Measurements from ENCODE around the gene FAM50B. TPM values are rescaled to one million over a fixed set of nuclear protein-coding genes. Genes with fewer than 3 reads are reported as not detected.

FAM50B gene
- total RNA-seq, 1 donor from 2014 or later, result 3.6 TPM

GRCh38 chr6:3855866-3856265 lies 6.7 kb downstream of the FAM50B start:
- Mint-ChIP-seq H3K9me3 (ENCODE audit: unreplicated experiment) (peaks cover 3% of the 10 kb centered on the region), H3K4me3 (ENCODE audit: unreplicated experiment) (no peak overlapping the region), H3K27me3 (ENCODE audit: unreplicated experiment) (peaks cover 2% of the 10 kb centered on the region), H3K4me1 (ENCODE audit: low read depth, unreplicated experiment) (peaks cover under 1% of the 10 kb centered on the region), H3K36me3 (ENCODE audit: unreplicated experiment) (peaks cover 4% of the 10 kb centered on the region), H3K27ac (ENCODE audit: unreplicated experiment) (no peak overlapping the region)
- TF ChIP-seq CTCF (IDR thresholded peaks at IDR 0.05; ENCODE audit: partially characterized antibody, unreplicated experiment), result no peak
- no peak for DNase-seq

- Mint-ChIP-seq H3K27me3 (ENCODE audit: unreplicated experiment) (no peaks in the 10 kb centered on the region), H3K4me3 (ENCODE audit: unreplicated experiment) (no peak overlapping the region), H3K4me1 (ENCODE audit: low read depth, unreplicated experiment) (no peaks in the 10 kb centered on the region), H3K9me3 (ENCODE audit: unreplicated experiment) (peaks cover 3% of the 10 kb centered on the region), H3K36me3 (ENCODE audit: unreplicated experiment) (peaks cover 10% of the 10 kb centered on the region), H3K27ac (ENCODE audit: unreplicated experiment) (no peak overlapping the region)
- TF ChIP-seq CTCF (IDR thresholded peaks at IDR 0.05; ENCODE audit: partially characterized antibody, unreplicated experiment), result no peak
- no peak for DNase-seq
Observed at GRCh38 chr6:3856576-3856975, 7.4 kb downstream of the FAM50B start.

GRCh38 chr6:3857468-3858456 lies 8.6 kb downstream of the FAM50B start:
- Mint-ChIP-seq H3K36me3 (ENCODE audit: unreplicated experiment) (peaks cover 12% of the 10 kb centered on the region), H3K27me3 (ENCODE audit: unreplicated experiment) (no peaks in the 10 kb centered on the region), H3K4me3 (ENCODE audit: unreplicated experiment) (no peak overlapping the region), H3K9me3 (ENCODE audit: unreplicated experiment) (peaks cover 3% of the 10 kb centered on the region), H3K27ac (ENCODE audit: unreplicated experiment) (no peak overlapping the region), H3K4me1 (ENCODE audit: low read depth, unreplicated experiment) (no peaks in the 10 kb centered on the region)
- no peak for DNase-seq
- no peak for TF ChIP-seq CTCF (IDR thresholded peaks at IDR 0.05; ENCODE audit: partially characterized antibody, unreplicated experiment)

GRCh38 chr6:3859878-3860552 lies 10.8 kb downstream of the FAM50B start:
- DNase-seq, result no peak
- peaks cover 3% of the 10 kb centered on the region for H3K9me3 Mint-ChIP-seq (ENCODE audit: unreplicated experiment)

More at GRCh38 chr6:3859878-3860552, 10.8 kb downstream of the FAM50B start:
- H3K4me3 Mint-ChIP-seq (ENCODE audit: unreplicated experiment), result no peak overlapping the region
- H3K27me3 Mint-ChIP-seq (ENCODE audit: unreplicated experiment), result no peaks in the 10 kb centered on the region
- H3K27ac Mint-ChIP-seq (ENCODE audit: unreplicated experiment), result no peak overlapping the region
- no peak for TF ChIP-seq CTCF (IDR thresholded peaks at IDR 0.05; ENCODE audit: partially characterized antibody, unreplicated experiment)
- peaks cover 12% of the 10 kb centered on the region for H3K36me3 Mint-ChIP-seq (ENCODE audit: unreplicated experiment)
- H3K4me1 Mint-ChIP-seq (ENCODE audit: low read depth, unreplicated experiment), result no peaks in the 10 kb centered on the region

Measured in glutamatergic neuron (in vitro differentiated cells).